ENCODE measurements around the gene RARS2.

- TF ChIP-seq CTCF (IDR thresholded peaks at IDR 0.05), result no peak
- peak; percentile 96 for TF ChIP-seq POLR2AphosphoS5 (IDR thresholded peaks at IDR 0.05)
- TF ChIP-seq POLR2A (IDR thresholded peaks at IDR 0.05; ENCODE audit: low read depth), result peak; percentile 58
Measured at GRCh38 chr6:87589693-87590416, at the start of gene RARS2, which contains the start of gene ORC3.
